Measurements from ENCODE around the gene ADD2.

The ADD2 gene

DNA sequence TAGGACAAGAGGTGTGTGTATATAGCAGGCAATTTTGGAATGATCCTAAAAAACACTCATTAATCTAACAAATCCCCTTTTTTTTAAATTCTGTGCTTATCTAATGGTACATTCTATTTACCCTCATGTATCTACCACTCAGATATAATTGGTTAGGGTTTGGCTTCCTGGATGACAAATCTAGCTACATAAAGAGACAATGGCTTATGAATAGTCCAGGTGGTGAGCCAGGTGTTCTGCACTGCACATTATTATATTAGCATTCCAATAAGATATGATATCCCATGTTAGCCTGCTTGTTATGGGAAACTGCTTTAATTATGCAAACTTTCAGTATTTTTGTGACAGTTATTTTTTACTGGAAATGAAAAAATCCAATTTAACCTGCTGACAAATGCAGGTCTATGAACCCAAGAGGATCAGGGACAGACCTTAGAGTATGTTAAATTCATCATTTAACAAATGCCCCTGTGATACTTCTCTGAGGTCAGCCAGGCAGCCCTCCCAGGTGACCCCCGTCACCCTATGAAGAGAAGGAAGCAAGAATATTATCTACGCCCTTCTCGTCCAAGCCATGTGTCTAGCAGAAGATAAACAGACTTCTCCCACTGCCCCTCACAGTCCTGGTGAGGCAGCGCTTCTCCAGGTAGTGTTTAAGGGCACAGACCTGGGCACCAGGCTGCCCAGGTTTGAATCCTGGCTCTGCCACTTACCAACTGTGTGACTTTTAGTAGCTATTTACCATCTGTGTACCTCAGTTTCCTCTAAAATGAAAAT is 83.0 kb downstream of the ADD2 start:
- Histone ChIP-seq H3K27ac (ENCODE audit: insufficient read depth in 1 of 2, low read depth in 1 of 2, low read length in 2 of 2, poor library complexity in 1 of 2, severe bottlenecking in 2 of 2) (no peak overlapping the region), H3K4me1 (ENCODE audit: control extremely low read depth in 1 of 4, control insufficient read depth in 4 of 4, insufficient read depth in 4 of 4, low read length in 3 of 4) (peaks cover 0 to 10% (median 6%) of the 10 kb centered on the region in 4 experiments), H3K9me3 (ENCODE audit: control extremely low read depth in 1 of 5, control insufficient read depth in 4 of 5, insufficient read depth in 2 of 5, low read depth in 1 of 5, low read length in 4 of 5) (no peaks in the 10 kb centered on the region), H3K36me3 (ENCODE audit: control insufficient read depth in 4 of 4, insufficient read depth in 4 of 4, low read length in 3 of 4) (no peaks in the 10 kb centered on the region), H3K27me3 (replicated peaks in 2 of 5; ENCODE audit: control insufficient read depth in 4 of 5, insufficient read depth in 5 of 5, low read length in 4 of 5) (peaks cover 0 to 2% (median 0%) of the 10 kb centered on the region in 5 experiments), H3K4me3 (ENCODE audit: control insufficient read depth in 1 of 7, extremely low read depth in 1 of 7, insufficient read depth in 4 of 7, low read depth in 2 of 7, low read length in 6 of 7) (no peak overlapping the region)
- ChIA-PET POLR2A (no interaction called here), CTCF (interaction anchor here (1.1 to 2.1 kb wide), 4 partner anchors 16 to 187 kb away, joined by 3 to 7 read pairs (median 6); partner anchors contain the start of gene ADD2)
- DNase-seq: no peak
- WGBS (ENCODE audit: insufficient coverage): 100% methylated on average over 3 of the region's 4 CpGs

GRCh38 chr2:70683455-70683854 is 84.5 kb downstream of the ADD2 start:
- Histone ChIP-seq H3K9me3 (ENCODE audit: control extremely low read depth in 1 of 5, control insufficient read depth in 4 of 5, insufficient read depth in 2 of 5, low read depth in 1 of 5, low read length in 4 of 5) (no peaks in the 10 kb centered on the region), H3K4me1 (ENCODE audit: control extremely low read depth in 1 of 4, control insufficient read depth in 4 of 4, insufficient read depth in 4 of 4, low read length in 3 of 4) (peaks cover 0 to 10% (median 6%) of the 10 kb centered on the region in 4 experiments), H3K27me3 (replicated peaks in 2 of 5; ENCODE audit: control insufficient read depth in 4 of 5, insufficient read depth in 5 of 5, low read length in 4 of 5) (no peaks in the 10 kb centered on the region), H3K27ac (ENCODE audit: insufficient read depth in 1 of 2, low read depth in 1 of 2, low read length in 2 of 2, poor library complexity in 1 of 2, severe bottlenecking in 2 of 2) (no peak overlapping the region), H3K36me3 (ENCODE audit: control insufficient read depth in 4 of 4, insufficient read depth in 4 of 4, low read length in 3 of 4) (no peaks in the 10 kb centered on the region), H3K4me3 (ENCODE audit: control insufficient read depth in 1 of 7, extremely low read depth in 1 of 7, insufficient read depth in 4 of 7, low read depth in 2 of 7, low read length in 6 of 7) (no peak overlapping the region)
- 100% methylated on average over 4 of the region's 6 CpGs for WGBS (ENCODE audit: insufficient coverage)
- POLR2A ChIA-PET: no interaction called here
- CTCF ChIA-PET: no interaction called here
- no peak for DNase-seq

- no peak overlapping the region for H3K4me3 ChIP-seq (ENCODE audit: control insufficient read depth in 1 of 7, extremely low read depth in 1 of 7, insufficient read depth in 4 of 7, low read depth in 2 of 7, low read length in 6 of 7)
- no peaks in the 10 kb centered on the region for H3K9me3 ChIP-seq (ENCODE audit: control extremely low read depth in 1 of 5, control insufficient read depth in 4 of 5, insufficient read depth in 2 of 5, low read depth in 1 of 5, low read length in 4 of 5)
- ChIA-PET POLR2A (no interaction called here), CTCF (no interaction called here)
- no peaks in the 10 kb centered on the region for H3K4me1 ChIP-seq (ENCODE audit: control extremely low read depth in 1 of 4, control insufficient read depth in 4 of 4, insufficient read depth in 4 of 4, low read length in 3 of 4)
- DNase-seq: no peak
- no peak overlapping the region for H3K27ac ChIP-seq (ENCODE audit: insufficient read depth in 1 of 2, low read depth in 1 of 2, low read length in 2 of 2, poor library complexity in 1 of 2, severe bottlenecking in 2 of 2)
- WGBS (ENCODE audit: insufficient coverage): no CpG with 5 or more reads among the region's 2 CpGs
- H3K36me3 ChIP-seq (ENCODE audit: control insufficient read depth in 4 of 4, insufficient read depth in 4 of 4, low read length in 3 of 4): no peaks in the 10 kb centered on the region
- H3K27me3 ChIP-seq (replicated peaks in 2 of 5; ENCODE audit: control insufficient read depth in 4 of 5, insufficient read depth in 5 of 5, low read length in 4 of 5): no peaks in the 10 kb centered on the region
Measured at GRCh38 chr2:70680735-70681134, 87.3 kb downstream of the ADD2 start.

- Histone ChIP-seq H3K27ac (ENCODE audit: insufficient read depth in 1 of 2, low read depth in 1 of 2, low read length in 2 of 2, poor library complexity in 1 of 2, severe bottlenecking in 2 of 2) (no peak overlapping the region), H3K27me3 (replicated peaks in 2 of 5; ENCODE audit: control insufficient read depth in 4 of 5, insufficient read depth in 5 of 5, low read length in 4 of 5) (no peaks in the 10 kb centered on the region), H3K4me3 (ENCODE audit: control insufficient read depth in 1 of 7, extremely low read depth in 1 of 7, insufficient read depth in 4 of 7, low read depth in 2 of 7, low read length in 6 of 7) (no peak overlapping the region), H3K9me3 (ENCODE audit: control extremely low read depth in 1 of 5, control insufficient read depth in 4 of 5, insufficient read depth in 2 of 5, low read depth in 1 of 5, low read length in 4 of 5) (no peaks in the 10 kb centered on the region), H3K36me3 (ENCODE audit: control insufficient read depth in 4 of 4, insufficient read depth in 4 of 4, low read length in 3 of 4) (no peaks in the 10 kb centered on the region), H3K4me1 (ENCODE audit: control extremely low read depth in 1 of 4, control insufficient read depth in 4 of 4, insufficient read depth in 4 of 4, low read length in 3 of 4) (no peaks in the 10 kb centered on the region)
- 100% methylated on average over 1 of the region's 1 CpG for WGBS (ENCODE audit: insufficient coverage)
- no peak for DNase-seq
- ChIA-PET POLR2A (no interaction called here), CTCF (interaction anchor here (0.8 to 1.6 kb wide), 3 partner anchors 10 to 25 kb away, joined by 3 to 10 read pairs (median 3); no protein-coding TSS in a partner anchor)
Measured at GRCh38 chr2:70679259-70679658, 88.7 kb downstream of the ADD2 start.

GRCh38 chr2:70678576-70679143 is 89.3 kb downstream of the ADD2 start:
- no peaks in the 10 kb centered on the region for H3K36me3 ChIP-seq (ENCODE audit: control insufficient read depth in 4 of 4, insufficient read depth in 4 of 4, low read length in 3 of 4)
- WGBS (ENCODE audit: insufficient coverage): 99% methylated on average over 16 of the region's 17 CpGs

DNA sequence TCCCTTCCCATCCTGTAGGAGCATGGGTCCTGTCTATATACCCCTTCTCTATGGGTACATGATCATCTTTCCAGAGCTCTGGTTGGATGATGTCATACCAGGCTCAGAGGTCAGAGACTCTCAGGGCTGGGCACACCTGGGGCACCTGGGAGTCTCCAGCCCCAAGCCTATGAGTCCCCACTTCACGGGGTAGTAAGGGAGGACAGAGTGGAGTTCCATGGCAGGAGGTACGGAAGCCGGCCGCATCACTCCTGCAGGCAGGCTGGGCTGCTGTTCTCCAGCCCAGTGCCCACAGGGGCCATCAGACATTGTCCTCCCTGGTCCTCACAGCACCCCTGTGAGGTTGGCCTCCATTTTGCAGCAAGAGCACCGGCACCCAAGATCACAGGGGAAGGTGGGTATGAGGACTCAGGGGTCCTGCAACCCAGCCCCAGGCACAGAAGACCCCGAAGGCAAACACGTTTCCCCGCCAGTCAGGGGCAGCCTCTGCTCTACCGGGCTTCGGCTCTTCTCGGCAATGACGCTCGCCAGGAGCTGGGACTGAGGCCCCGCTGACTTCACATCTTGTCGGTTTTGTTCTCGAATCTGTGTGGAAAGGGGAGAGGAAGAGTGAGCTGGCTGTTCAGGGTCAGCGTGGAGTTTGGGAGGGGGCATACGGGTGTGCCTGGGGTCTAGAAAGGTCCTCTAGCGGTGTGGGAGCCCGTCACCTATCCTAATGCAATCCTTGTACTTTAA is 91.5 kb downstream of the ADD2 start:
- Histone ChIP-seq H3K4me1 (ENCODE audit: control extremely low read depth in 1 of 4, control insufficient read depth in 4 of 4, insufficient read depth in 4 of 4, low read length in 3 of 4) (no peaks in the 10 kb centered on the region), H3K36me3 (ENCODE audit: control insufficient read depth in 4 of 4, insufficient read depth in 4 of 4, low read length in 3 of 4) (no peaks in the 10 kb centered on the region), H3K9me3 (ENCODE audit: control extremely low read depth in 1 of 5, control insufficient read depth in 4 of 5, insufficient read depth in 2 of 5, low read depth in 1 of 5, low read length in 4 of 5) (no peaks in the 10 kb centered on the region), H3K27ac (ENCODE audit: insufficient read depth in 1 of 2, low read depth in 1 of 2, low read length in 2 of 2, poor library complexity in 1 of 2, severe bottlenecking in 2 of 2) (no peak overlapping the region), H3K4me3 (ENCODE audit: control insufficient read depth in 1 of 7, extremely low read depth in 1 of 7, insufficient read depth in 4 of 7, low read depth in 2 of 7, low read length in 6 of 7) (no peak overlapping the region), H3K27me3 (replicated peaks in 2 of 5; ENCODE audit: control insufficient read depth in 4 of 5, insufficient read depth in 5 of 5, low read length in 4 of 5) (no peaks in the 10 kb centered on the region)
- WGBS (ENCODE audit: insufficient coverage): 98% methylated on average over 19 of the region's 20 CpGs
- CTCF ChIA-PET: interaction anchor here (1.1 kb wide), 1 partner anchor 18 kb away, joined by 3 read pairs; no protein-coding TSS in a partner anchor
- no peak for DNase-seq
- POLR2A ChIA-PET: no interaction called here

More at GRCh38 chr2:70678576-70679143, 89.3 kb downstream of the ADD2 start:
- no peak for DNase-seq
- no peaks in the 10 kb centered on the region for H3K27me3 ChIP-seq (replicated peaks in 2 of 5; ENCODE audit: control insufficient read depth in 4 of 5, insufficient read depth in 5 of 5, low read length in 4 of 5)
- H3K4me3 ChIP-seq (ENCODE audit: control insufficient read depth in 1 of 7, extremely low read depth in 1 of 7, insufficient read depth in 4 of 7, low read depth in 2 of 7, low read length in 6 of 7): no peak overlapping the region
- H3K9me3 ChIP-seq (ENCODE audit: control extremely low read depth in 1 of 5, control insufficient read depth in 4 of 5, insufficient read depth in 2 of 5, low read depth in 1 of 5, low read length in 4 of 5): no peaks in the 10 kb centered on the region
- H3K4me1 ChIP-seq (ENCODE audit: control extremely low read depth in 1 of 4, control insufficient read depth in 4 of 4, insufficient read depth in 4 of 4, low read length in 3 of 4): no peaks in the 10 kb centered on the region
- POLR2A ChIA-PET: no interaction called here
- CTCF ChIA-PET: interaction anchor here (0.8 to 1.6 kb wide), 4 partner anchors 8 to 24 kb away, joined by 3 to 10 read pairs (median 3); no protein-coding TSS in a partner anchor
- H3K27ac ChIP-seq (ENCODE audit: insufficient read depth in 1 of 2, low read depth in 1 of 2, low read length in 2 of 2, poor library complexity in 1 of 2, severe bottlenecking in 2 of 2): no peak overlapping the region

- H3K27me3 ChIP-seq (replicated peaks in 2 of 5; ENCODE audit: control insufficient read depth in 4 of 5, insufficient read depth in 5 of 5, low read length in 4 of 5): no peaks in the 10 kb centered on the region
- H3K9me3 ChIP-seq (ENCODE audit: control extremely low read depth in 1 of 5, control insufficient read depth in 4 of 5, insufficient read depth in 2 of 5, low read depth in 1 of 5, low read length in 4 of 5): no peaks in the 10 kb centered on the region
- no CpG with 5 or more reads among the region's 2 CpGs for WGBS (ENCODE audit: insufficient coverage)
- H3K4me1 ChIP-seq (ENCODE audit: control extremely low read depth in 1 of 4, control insufficient read depth in 4 of 4, insufficient read depth in 4 of 4, low read length in 3 of 4): no peaks in the 10 kb centered on the region
- H3K27ac ChIP-seq (ENCODE audit: insufficient read depth in 1 of 2, low read depth in 1 of 2, low read length in 2 of 2, poor library complexity in 1 of 2, severe bottlenecking in 2 of 2): no peak overlapping the region
- no peak for DNase-seq
- ChIA-PET CTCF (interaction anchor here (0.8 kb wide), 1 partner anchor 21 kb away, joined by 3 read pairs; no protein-coding TSS in a partner anchor), POLR2A (no interaction called here)
- no peak overlapping the region for H3K4me3 ChIP-seq (ENCODE audit: control insufficient read depth in 1 of 7, extremely low read depth in 1 of 7, insufficient read depth in 4 of 7, low read depth in 2 of 7, low read length in 6 of 7)
- no peaks in the 10 kb centered on the region for H3K36me3 ChIP-seq (ENCODE audit: control insufficient read depth in 4 of 4, insufficient read depth in 4 of 4, low read length in 3 of 4)
Measured at GRCh38 chr2:70675862-70676261, 92.1 kb downstream of the ADD2 start.

All from common myeloid progenitor, CD34-positive (primary cell).